Measurements from ENCODE around the gene GTPBP2.

GTPBP2 gene

GRCh38 chr6:43674291-43674690 is 45.2 kb upstream of the GTPBP2 start:
- H3K27me3 ChIP-seq (replicated peaks; ENCODE audit: control insufficient read depth, insufficient read depth, low read length), result no peaks in the 10 kb centered on the region
- no peak overlapping the region for H3K4me3 ChIP-seq (replicated peaks; ENCODE audit: low read depth, low read length)
- TF ChIP-seq CTCF (IDR thresholded peaks at IDR 0.05; ENCODE audit: insufficient read depth, low read length, poor library complexity, severe bottlenecking), result no peak
- DNase-seq (ENCODE audit: extremely low read depth, insufficient read length), result no peak
- H3K36me3 ChIP-seq (ENCODE audit: control insufficient read depth, insufficient read depth, low read length), result peaks cover 46% of the 10 kb centered on the region

GRCh38 chr6:43673444-43674084 is 44.5 kb upstream of the GTPBP2 start:
- Histone ChIP-seq H3K36me3 (ENCODE audit: control insufficient read depth, insufficient read depth, low read length) (peaks cover 40% of the 10 kb centered on the region), H3K4me3 (replicated peaks; ENCODE audit: low read depth, low read length) (no peak overlapping the region), H3K27me3 (replicated peaks; ENCODE audit: control insufficient read depth, insufficient read depth, low read length) (no peaks in the 10 kb centered on the region)
- no peak for TF ChIP-seq CTCF (IDR thresholded peaks at IDR 0.05; ENCODE audit: insufficient read depth, low read length, poor library complexity, severe bottlenecking)
- DNase-seq (ENCODE audit: extremely low read depth, insufficient read length), result no peak

GRCh38 chr6:43671801-43672690 is 43.0 kb upstream of the GTPBP2 start:
- DNase-seq (ENCODE audit: extremely low read depth, insufficient read length), result no peak
- H3K36me3 ChIP-seq (ENCODE audit: control insufficient read depth, insufficient read depth, low read length), result peaks cover 33% of the 10 kb centered on the region
- H3K27me3 ChIP-seq (replicated peaks; ENCODE audit: control insufficient read depth, insufficient read depth, low read length), result no peaks in the 10 kb centered on the region
- no peak for TF ChIP-seq CTCF (IDR thresholded peaks at IDR 0.05; ENCODE audit: insufficient read depth, low read length, poor library complexity, severe bottlenecking)
- no peak overlapping the region for H3K4me3 ChIP-seq (replicated peaks; ENCODE audit: low read depth, low read length)

GRCh38 chr6:43671011-43671800 is 42.1 kb upstream of the GTPBP2 start:
- H3K27me3 ChIP-seq (replicated peaks; ENCODE audit: control insufficient read depth, insufficient read depth, low read length), result no peaks in the 10 kb centered on the region
- DNase-seq (ENCODE audit: extremely low read depth, insufficient read length), result no peak
- H3K4me3 ChIP-seq (replicated peaks; ENCODE audit: low read depth, low read length), result no peak overlapping the region
- H3K36me3 ChIP-seq (ENCODE audit: control insufficient read depth, insufficient read depth, low read length), result peaks cover 29% of the 10 kb centered on the region
- no peak for TF ChIP-seq CTCF (IDR thresholded peaks at IDR 0.05; ENCODE audit: insufficient read depth, low read length, poor library complexity, severe bottlenecking)

- Histone ChIP-seq H3K27me3 (replicated peaks; ENCODE audit: control insufficient read depth, insufficient read depth, low read length) (no peaks in the 10 kb centered on the region), H3K36me3 (ENCODE audit: control insufficient read depth, insufficient read depth, low read length) (peaks cover 27% of the 10 kb centered on the region), H3K4me3 (replicated peaks; ENCODE audit: low read depth, low read length) (no peak overlapping the region)
- no peak for TF ChIP-seq CTCF (IDR thresholded peaks at IDR 0.05; ENCODE audit: insufficient read depth, low read length, poor library complexity, severe bottlenecking)
- no peak for DNase-seq (ENCODE audit: extremely low read depth, insufficient read length)
Observed at GRCh38 chr6:43670623-43670986, 41.5 kb upstream of the GTPBP2 start.
